LNCAP (cell line): ENCODE measurements around the gene SPA17.
A peak's percentile ranks its signal among the peaks of the same experiment; 100 is the strongest.

Experiments
- CTCF ChIP-seq: fragments of 450-650 bp; IDR thresholded peaks from 2 replicates; pipeline ENCODE4 v1.5.1; 2017; ENCODE audit warnings: mild to moderate bottlenecking

The SPA17 gene

GRCh38 chr11:124673333-124674167 lies at the start of gene SPA17, which contains the start of gene SIAE:
Gene SPA17 (plus strand): TSS chr11:124673904. CDS start chr11:124675265, 1,361 bp downstream.
Gene SIAE (minus strand): TSS chr11:124673739. CDS start chr11:124673708, 31 bp downstream.
- TF ChIP-seq CTCF, result no peak

GRCh38 chr11:124625504-124626168 lies 48.1 kb upstream of the SPA17 start:
- no peak for TF ChIP-seq CTCF

DNA sequence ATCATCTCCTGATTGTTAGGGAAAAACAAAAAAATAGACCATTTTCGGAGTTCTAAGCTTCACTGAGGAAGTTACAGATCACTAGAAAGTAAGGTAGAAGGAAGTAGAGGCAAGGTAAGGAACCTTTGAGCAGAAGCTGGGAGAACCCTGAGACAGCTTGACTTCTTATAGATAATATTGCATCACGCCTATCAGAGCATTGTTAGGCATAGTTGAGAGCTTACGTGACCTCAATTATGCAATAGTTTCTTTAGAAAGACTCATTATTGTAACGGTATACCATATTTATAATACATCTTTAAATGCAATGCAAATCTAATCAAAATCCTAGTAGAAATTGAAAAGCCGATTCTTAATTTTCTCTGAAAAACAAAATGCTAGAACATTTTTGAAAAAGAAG lies 46.2 kb upstream of the SPA17 start:
- no peak for TF ChIP-seq CTCF

DNA sequence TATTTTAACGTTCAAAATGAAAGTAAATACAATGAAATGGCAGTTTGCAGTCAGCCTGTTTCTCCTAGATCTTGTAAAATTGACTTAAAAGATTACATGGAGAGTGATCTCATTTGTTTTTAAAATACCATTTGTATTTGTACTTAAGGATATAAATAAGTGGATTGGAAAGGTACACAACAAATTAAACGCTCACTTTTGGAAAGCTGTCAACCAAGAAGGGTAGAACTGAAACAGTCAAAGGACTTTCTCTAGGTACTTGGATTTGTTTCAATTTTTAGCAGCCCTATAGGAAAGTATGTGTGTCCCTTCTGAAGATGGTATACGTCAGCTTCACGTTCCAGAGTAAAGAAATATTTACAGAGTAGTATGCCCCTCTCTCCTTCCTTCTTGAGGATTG lies 43.7 kb upstream of the SPA17 start:
- TF ChIP-seq CTCF, result no peak

- TF ChIP-seq CTCF, result peak; percentile 61
Measured at GRCh38 chr11:124633355-124633754, 40.3 kb upstream of the SPA17 start.

GRCh38 chr11:124635932-124636331 lies 37.8 kb upstream of the SPA17 start:
- TF ChIP-seq CTCF, result no peak

DNA sequence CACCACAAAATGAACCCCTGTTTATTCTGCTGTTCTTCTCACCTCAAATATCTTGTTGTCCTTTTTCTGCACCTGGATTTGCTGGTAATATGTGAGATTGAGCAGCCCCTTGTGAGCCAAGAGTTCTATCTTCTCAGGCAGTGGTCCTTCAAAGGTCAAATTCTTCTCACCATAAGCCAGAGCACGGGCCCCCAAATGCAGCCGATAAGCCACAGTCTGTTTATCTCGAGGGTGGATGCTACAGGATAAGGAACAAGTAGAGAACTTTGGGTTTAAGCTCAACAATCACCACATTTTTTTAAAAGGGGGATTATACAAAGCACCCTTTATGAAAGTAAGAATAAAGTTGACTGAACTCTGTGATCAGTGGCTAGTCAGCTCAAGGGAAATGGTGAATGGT lies 35.2 kb upstream of the SPA17 start:
- TF ChIP-seq CTCF, result no peak
